IMR-90 (cell line): Measurements from ENCODE around the gene SGCA. TPM values are rescaled to one million over a fixed set of nuclear protein-coding genes. Genes with fewer than 3 reads are reported as not detected.

ENCODE experiments used
- ATAC-seq: fragments of 200-7000 bp; cut with Tn5 transposase; 2 replicates; pipeline ENCODE4 v1.9.1; 2020; ENCODE audit warnings: low read depth, mild to moderate bottlenecking, moderate library complexity
- BruUV-seq: library from RNA; stranded (reverse); fragments of 400-500 nt; replicated peaks from 2 replicates; lab custom pipeline; 2021; lab: Mats Ljungman, UMichigan
- CTCF ChIA-PET: fragments of 300-600 bp; formaldehyde crosslinking; extraction: SDS; loops from one replicate; lab custom pipeline; 2021; ENCODE audit warnings: antibody characterized with exemption; lab: Yijun Ruan, JAX
- POLR2A ChIA-PET: fragments of 300-600 bp; sonication (Branson Sonifier 250); formaldehyde crosslinking; loops from one replicate; lab custom pipeline; 2022; ENCODE audit warnings: antibody characterized with exemption; ENCODE audit not compliant: unreplicated experiment; lab: Charles Lee
- DNase-seq: peaks from one replicate; pipeline ENCODE4 v3.0.0; 2013
- H2AFZ ChIP-seq: replicated peaks from 2 replicates; pipeline ENCODE3; 2013; ENCODE audit warnings: low read length, mild to moderate bottlenecking; ENCODE audit not compliant: poor library complexity
- H2AK5ac ChIP-seq: 2 replicates; pipeline ENCODE4 v1.6.1; 2013; ENCODE audit warnings: low read depth, low read length, inconsistent platforms
- H2AK9ac ChIP-seq: replicated peaks from 2 replicates; pipeline ENCODE3; 2013; ENCODE audit warnings: mild to moderate bottlenecking, low read depth, low read length, moderate library complexity; ENCODE audit not compliant: poor library complexity
- H2BK120ac ChIP-seq: 2 replicates; pipeline ENCODE4 v1.6.1; 2013; ENCODE audit warnings: low read depth, low read length, inconsistent platforms
- H2BK15ac ChIP-seq: 3 replicates; pipeline ENCODE4 v1.6.1; 2013; ENCODE audit warnings: low read depth, low read length, inconsistent platforms
- H2BK20ac ChIP-seq: 2 replicates; pipeline ENCODE4 v1.6.1; 2013; ENCODE audit warnings: low read depth, mild to moderate bottlenecking, inconsistent platforms, low read length, moderate library complexity
- H2BK5ac ChIP-seq: 2 replicates; pipeline ENCODE4 v1.6.1; 2013; ENCODE audit warnings: mild to moderate bottlenecking, low read depth, low read length, inconsistent platforms; ENCODE audit not compliant: poor library complexity, severe bottlenecking
- H3K14ac ChIP-seq: replicated peaks from 2 replicates; pipeline ENCODE4 v1.6.1; 2013; ENCODE audit warnings: low read depth, low read length, inconsistent platforms
- H3K18ac ChIP-seq: 2 replicates; pipeline ENCODE4 v1.6.1; 2013; ENCODE audit warnings: low read depth, low read length, control low read depth
- H3K23ac ChIP-seq: 2 replicates; pipeline ENCODE4 v1.6.1; 2013; ENCODE audit warnings: low read depth, low read length, inconsistent platforms
- H3K27ac ChIP-seq: 2 replicates; pipeline ENCODE4 v1.5.1; 2013; ENCODE audit warnings: mild to moderate bottlenecking, control low read depth, low read length; ENCODE audit not compliant: insufficient read depth
- H3K27me3 ChIP-seq: 2 replicates; pipeline ENCODE4 v1.6.1; 2013; ENCODE audit warnings: low read length; ENCODE audit not compliant: control insufficient read depth, insufficient read depth
- H3K36me3 ChIP-seq: 2 replicates; pipeline ENCODE4 v1.6.1; 2013; ENCODE audit warnings: low read length, mixed read lengths; ENCODE audit not compliant: control insufficient read depth, insufficient read depth
- H3K4ac ChIP-seq: 2 replicates; pipeline ENCODE4 v1.6.1; 2013; ENCODE audit warnings: low read depth, low read length, inconsistent platforms
- H3K4me1 ChIP-seq: 2 replicates; pipeline ENCODE4 v1.6.1; 2013; ENCODE audit warnings: low read length, mixed read lengths; ENCODE audit not compliant: control insufficient read depth, insufficient read depth
- H3K4me2 ChIP-seq: 2 replicates; pipeline ENCODE4 v1.6.1; 2013; ENCODE audit warnings: low read depth, mild to moderate bottlenecking, control low read depth, low read length, moderate library complexity
- H3K4me3 ChIP-seq: 2 replicates; pipeline ENCODE4 v1.5.1; 2013; ENCODE audit warnings: low read depth, mild to moderate bottlenecking, control low read depth, low read length, moderate library complexity; ENCODE audit not compliant: insufficient read depth
- H3K56ac ChIP-seq: 2 replicates; pipeline ENCODE4 v1.6.1; 2013; ENCODE audit warnings: low read length, inconsistent platforms; ENCODE audit not compliant: insufficient read depth; ENCODE audit errors: extremely low read depth
- H3K79me1 ChIP-seq, 2 experiments: 2 replicates each; pipeline ENCODE4 v1.6.1; 2013; ENCODE audit warnings: low read length in 2 of 2, inconsistent platforms in 1 of 2, low read depth in 1 of 2
- H3K9ac ChIP-seq: 2 replicates; pipeline ENCODE4 v1.6.1; 2013; ENCODE audit warnings: low read depth, low read length, control low read depth
- H3K9me1 ChIP-seq: 2 replicates; pipeline ENCODE4 v1.6.1; 2013; ENCODE audit warnings: low read length, inconsistent platforms; ENCODE audit not compliant: insufficient read depth
- H3K9me3 ChIP-seq: 2 replicates; pipeline ENCODE4 v1.6.1; 2013; ENCODE audit warnings: low read length; ENCODE audit not compliant: control insufficient read depth, insufficient read depth
- H4K20me1 ChIP-seq: 2 replicates; pipeline ENCODE4 v1.6.1; 2013; ENCODE audit warnings: low read length, inconsistent platforms; ENCODE audit not compliant: insufficient read depth
- H4K5ac ChIP-seq: 2 replicates; pipeline ENCODE4 v1.6.1; 2013; ENCODE audit warnings: mild to moderate bottlenecking, low read depth, low read length, control low read depth
- H4K8ac ChIP-seq, 2 experiments: 2 replicates each; pipeline ENCODE4 v1.6.1; 2013; ENCODE audit warnings: low read depth in 2 of 2, low read length in 2 of 2, control low read depth in 1 of 2, inconsistent platforms in 1 of 2
- H4K91ac ChIP-seq: 2 replicates; pipeline ENCODE4 v1.6.1; 2013; ENCODE audit warnings: low read depth, low read length, inconsistent platforms; ENCODE audit not compliant: insufficient read depth
- CEBPB ChIP-seq: IDR thresholded peaks from 2 replicates; pipeline ENCODE4 v1.6.1; 2012; ENCODE audit warnings: low read depth, low read length, improper control_type of control experiment
- FOS ChIP-seq: fragments of 150-350 bp; IDR thresholded peaks from 2 replicates; pipeline ENCODE4 v1.6.1; 2016; ENCODE audit warnings: low read depth, low read length
- MXI1 ChIP-seq: IDR thresholded peaks from 2 replicates; pipeline ENCODE4 v1.6.1; 2012; ENCODE audit warnings: low read depth, mild to moderate bottlenecking, low read length, moderate library complexity, borderline replicate concordance
- POLR2A ChIP-seq: IDR thresholded peaks from 2 replicates; pipeline ENCODE4 v1.6.1; 2012; ENCODE audit warnings: mild to moderate bottlenecking, low read depth, low read length
- RFX5 ChIP-seq: IDR thresholded peaks from 2 replicates; pipeline ENCODE4 v1.8.0; 2012; ENCODE audit warnings: low read depth, mild to moderate bottlenecking, low read length, moderate library complexity
- SMC3 ChIP-seq: fragments of 150-350 bp; IDR thresholded peaks from 2 replicates; pipeline ENCODE4 v1.6.1; 2016; ENCODE audit warnings: low read depth, mild to moderate bottlenecking, antibody characterized with exemption, low read length, moderate library complexity
- WGBS, 2 experiments: methylation state at CpG; one replicate each; pipeline versions ENCODE4 v1.1.5 to v1.1.7; 2013; ENCODE audit warnings: missing lambda C conversion rate in 2 of 2; ENCODE audit not compliant: insufficient read length in 1 of 2; ENCODE audit errors: extremely low coverage in 2 of 2; 5-methylcytosine and 5-hydroxymethylcytosine counted together
- dilution Hi-C: fragments of 300-500 bp; cut with HindIII; formaldehyde crosslinking; loops from one replicate; pipeline ENCODE4 v1.14.3; 2018; ENCODE audit warnings: low sequenced_read_pairs; ENCODE audit not compliant: unreplicated experiment
- in situ Hi-C: fragments of 300-500 bp; cut with MboI; formaldehyde crosslinking; loops from 3 replicates; pipeline ENCODE4 v1.14.3; 2019; ENCODE audit warnings: low sequenced_read_pairs, inconsistent platforms, mixed read lengths
- intact Hi-C: fragments of 100-400 bp; cut with micrococcal nuclease; formaldehyde crosslinking; loops from 2 replicates; pipeline ENCODE4 v1.10.0; 2022
- polyA plus RNA-seq, 3 experiments: library from polyadenylated mRNA; depleted of rRNA; stranded (reverse); fragments of >200 nt; gene quantifications; 2 replicates each; pipeline ENCODE4 v1.2.3, GENCODE V29; 2012; ENCODE audit warnings: low replicate concordance in 1 of 3
- total RNA-seq: library from RNA; depleted of rRNA; stranded (reverse); fragments of >200 nt; gene quantifications from 2 replicates; pipeline ENCODE4 v1.2.3, GENCODE V29; 2012
- TF ChIP-seq, protein P1 (sequence below): fragments of 150-350 bp; IDR thresholded peaks from 2 replicates; pipeline ENCODE4 v1.6.1; 2017; ENCODE audit warnings: mild to moderate bottlenecking, antibody characterized with exemption, low read length, low read depth
- TF ChIP-seq, protein P2 (sequence below): fragments of 150-350 bp; IDR thresholded peaks from 2 replicates; pipeline ENCODE4 v1.6.1; 2016; ENCODE audit warnings: low read depth, mild to moderate bottlenecking, low read length, moderate library complexity, borderline replicate concordance

Gene SGCA
- total and polyA plus RNA-seq, 2 of the 4 experiments (the other 2 are of a cell fraction) = 0.19 TPM; not detected in 1

- peaks cover 2% of the 10 kb centered on the region; the same call in 1 of the 2 replicates for H3K9me1 ChIP-seq
- no peak overlapping the region for H3K4ac ChIP-seq
- H3K4me1 ChIP-seq = peaks cover 22% of the 10 kb centered on the region
- intact Hi-C loops = no loop called here
- no peaks in the 10 kb centered on the region for H3K27me3 ChIP-seq
- ChIA-PET CTCF (interaction anchor here (1.3 kb wide), 1 partner anchor 16 kb away, joined by 6 read pairs; no protein-coding TSS in a partner anchor), POLR2A (interaction anchor here (0.6 kb wide), 1 partner anchor 54 kb away, joined by 13 read pairs; no protein-coding TSS in a partner anchor)
- WGBS, 2 experiments = 83% methylated on average over 1 of the region's 11 CpGs; no CpG with 5 or more reads in 1 of the 2 experiments
- H3K56ac ChIP-seq = no peak overlapping the region
- no peak overlapping the region for H3K4me3 ChIP-seq
- in situ Hi-C loops = no loop called here
- no peaks in the 10 kb centered on the region for H3K9me3 ChIP-seq
- ATAC-seq = no peak
- H3K27ac ChIP-seq = no peak overlapping the region
- no peak overlapping the region for H2BK120ac ChIP-seq
- no TSS peak for BruUV-seq
- H2AK5ac ChIP-seq = no peak overlapping the region
- peaks cover 44% of the 10 kb centered on the region for H3K36me3 ChIP-seq
- H2AFZ ChIP-seq = no peak overlapping the region
- no peak overlapping the region for H3K14ac ChIP-seq
- no peak overlapping the region for H2BK20ac ChIP-seq
- dilution Hi-C loops = no loop called here
- peak overlapping the region; percentile 20; the same call in 1 of the 2 replicates for H3K4me2 ChIP-seq
- H2AK9ac ChIP-seq = no peak overlapping the region
- no peak for DNase-seq
- no peak overlapping the region for H3K18ac ChIP-seq
- H4K8ac ChIP-seq = no peak overlapping the region
- peaks cover 9 to 77% of the 10 kb centered on the region in 2 experiments for H3K79me1 ChIP-seq
- TF ChIP-seq RFX5 = no peak
- TF ChIP-seq SMC3 = no peak
- no peak for TF ChIP-seq CEBPB
- no peak for TF ChIP-seq POLR2A
- no peak for TF ChIP-seq FOS
- TF ChIP-seq, protein P1, sequence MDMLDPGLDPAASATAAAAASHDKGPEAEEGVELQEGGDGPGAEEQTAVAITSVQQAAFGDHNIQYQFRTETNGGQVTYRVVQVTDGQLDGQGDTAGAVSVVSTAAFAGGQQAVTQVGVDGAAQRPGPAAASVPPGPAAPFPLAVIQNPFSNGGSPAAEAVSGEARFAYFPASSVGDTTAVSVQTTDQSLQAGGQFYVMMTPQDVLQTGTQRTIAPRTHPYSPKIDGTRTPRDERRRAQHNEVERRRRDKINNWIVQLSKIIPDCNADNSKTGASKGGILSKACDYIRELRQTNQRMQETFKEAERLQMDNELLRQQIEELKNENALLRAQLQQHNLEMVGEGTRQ = no peak
- TF ChIP-seq, protein P2, sequence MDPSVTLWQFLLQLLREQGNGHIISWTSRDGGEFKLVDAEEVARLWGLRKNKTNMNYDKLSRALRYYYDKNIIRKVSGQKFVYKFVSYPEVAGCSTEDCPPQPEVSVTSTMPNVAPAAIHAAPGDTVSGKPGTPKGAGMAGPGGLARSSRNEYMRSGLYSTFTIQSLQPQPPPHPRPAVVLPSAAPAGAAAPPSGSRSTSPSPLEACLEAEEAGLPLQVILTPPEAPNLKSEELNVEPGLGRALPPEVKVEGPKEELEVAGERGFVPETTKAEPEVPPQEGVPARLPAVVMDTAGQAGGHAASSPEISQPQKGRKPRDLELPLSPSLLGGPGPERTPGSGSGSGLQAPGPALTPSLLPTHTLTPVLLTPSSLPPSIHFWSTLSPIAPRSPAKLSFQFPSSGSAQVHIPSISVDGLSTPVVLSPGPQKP = no peak
- no peak for TF ChIP-seq MXI1
- H4K20me1 ChIP-seq = peaks cover 81% of the 10 kb centered on the region
- H2BK15ac ChIP-seq = no peak overlapping the region
- H3K9ac ChIP-seq = no peak overlapping the region
- H4K91ac ChIP-seq = no peak overlapping the region
- H2BK5ac ChIP-seq = no peak overlapping the region
- no peak overlapping the region for H3K23ac ChIP-seq
- H4K5ac ChIP-seq = no peak overlapping the region
These were observed 20.1 kb upstream of the SGCA start for GRCh38 chr17:50145532-50146229.
